Endothelial cell of umbilical vein (primary cell): ENCODE measurements around the gene GTF2H3. TPM values are rescaled to one million over a fixed set of nuclear protein-coding genes. Genes with fewer than 3 reads are reported as not detected.

Experiments used
- BruUV-seq: library from RNA; stranded (reverse); fragments of 400-500 nt; replicated peaks from 2 replicates; lab custom pipeline; 2021; lab: Mats Ljungman, UMichigan
- CTCF ChIA-PET: fragments of 300-600, 350-600 bp; sonication (Branson Sonifier 250); formaldehyde crosslinking; loops from one replicate; lab custom pipeline; 2021; ENCODE audit warnings: antibody characterized with exemption, inconsistent platforms; lab: Charles Lee
- POLR2A ChIA-PET: fragments of 300-600, 350-600 bp; sonication (Branson Sonifier 250); formaldehyde crosslinking; loops from one replicate; lab custom pipeline; 2021; ENCODE audit warnings: antibody characterized with exemption, inconsistent platforms; lab: Charles Lee
- DNase-seq: peaks from one replicate; pipeline ENCODE4 v3.0.0-alpha.2; 2011; ENCODE audit warnings: low read depth, low spot score
- FAIRE-seq: peaks from 2 replicates; lab custom pipeline; 2011; peaks lifted over from hg19 to GRCh38; lab: Jason Lieb, UNC
- H2AFZ ChIP-seq: 2 replicates; pipeline ENCODE4 v1.6.0; 2012; ENCODE audit warnings: low read depth, low read length, control low read depth, inconsistent platforms
- H3K27ac ChIP-seq: 2 replicates; pipeline ENCODE4 v1.5.1; 2011; ENCODE audit warnings: low read depth, mild to moderate bottlenecking, control low read depth, low read length, moderate library complexity; ENCODE audit not compliant: insufficient read depth
- H3K27me3 ChIP-seq, 2 experiments: 2 replicates each; pipeline versions ENCODE4 v1.6.0 to v1.6.1; 2011; ENCODE audit warnings: low read length in 2 of 2, mixed read lengths in 1 of 2; ENCODE audit not compliant: control insufficient read depth in 2 of 2, insufficient read depth in 2 of 2
- H3K36me3 ChIP-seq, 2 experiments: 2 replicates in 1 of 2; 3 replicates in 1 of 2; pipeline ENCODE4 v1.5.1; 2011; ENCODE audit warnings: low read length in 2 of 2, mild to moderate bottlenecking in 1 of 2, moderate library complexity in 1 of 2; ENCODE audit not compliant: control insufficient read depth in 2 of 2, insufficient read depth in 2 of 2; ENCODE audit errors: extremely low read depth in 1 of 2
- H3K4me1 ChIP-seq: 3 replicates; pipeline ENCODE4 v1.5.1; 2011; ENCODE audit warnings: mild to moderate bottlenecking, low read length; ENCODE audit not compliant: control insufficient read depth, insufficient read depth; ENCODE audit errors: extremely low read depth
- H3K4me2 ChIP-seq: 2 replicates; pipeline ENCODE4 v1.6.1; 2011; ENCODE audit warnings: low read length, control low read depth, mixed read lengths; ENCODE audit not compliant: insufficient read depth
- H3K4me3 ChIP-seq, 3 experiments: fragments of 200-600 bp in 1 of 3; sonication (generic), shearing (Covaris generic) in 1 of 3; replicated peaks in 1 of 3; 2 replicates each; pipeline ENCODE4 v1.5.1; 2011 to 2016; ENCODE audit warnings: control low read depth in 3 of 3, low read length in 3 of 3, mild to moderate bottlenecking in 2 of 3, inconsistent platforms in 1 of 3, low read depth in 1 of 3, moderate library complexity in 1 of 3; ENCODE audit not compliant: insufficient read depth in 1 of 3
- H3K79me2 ChIP-seq: 2 replicates; pipeline ENCODE4 v1.6.0; 2012; ENCODE audit warnings: low read length, inconsistent platforms; ENCODE audit not compliant: control insufficient read depth, insufficient read depth
- H3K9ac ChIP-seq: replicated peaks from 2 replicates; pipeline ENCODE3; 2011; ENCODE audit warnings: low read length, control low read depth; ENCODE audit not compliant: insufficient read depth; ENCODE audit errors: extremely low read depth
- H3K9me1 ChIP-seq: replicated peaks from 3 replicates; pipeline ENCODE4 v1.6.0; 2011; ENCODE audit warnings: mild to moderate bottlenecking, low read length; ENCODE audit not compliant: control insufficient read depth, insufficient read depth; ENCODE audit errors: extremely low read depth
- H3K9me3 ChIP-seq: replicated peaks from 2 replicates; pipeline ENCODE4 v1.5.1; 2012; ENCODE audit warnings: low read length, inconsistent platforms; ENCODE audit not compliant: control insufficient read depth, insufficient read depth
- H4K20me1 ChIP-seq: replicated peaks from 2 replicates; pipeline ENCODE3; 2011; ENCODE audit warnings: mild to moderate bottlenecking, low read length; ENCODE audit not compliant: control insufficient read depth, insufficient read depth; ENCODE audit errors: extremely low read depth
- EZH2 ChIP-seq: IDR thresholded peaks from 2 replicates; pipeline ENCODE4 v1.6.1; 2012; ENCODE audit warnings: borderline replicate concordance, low read depth, mild to moderate bottlenecking, moderate library complexity, low read length, inconsistent platforms; ENCODE audit not compliant: severe bottlenecking
- FOS ChIP-seq: IDR thresholded peaks from 2 replicates; pipeline ENCODE4 v1.6.1; 2011; ENCODE audit warnings: mild to moderate bottlenecking, low read length, moderate library complexity, borderline replicate concordance; ENCODE audit not compliant: insufficient read depth
- GATA2 ChIP-seq: IDR thresholded peaks from 2 replicates; pipeline ENCODE4 v1.7.0; 2011; ENCODE audit warnings: low read depth, mild to moderate bottlenecking, moderate library complexity, mixed read lengths, low read length; ENCODE audit not compliant: insufficient read length, insufficient read depth
- JUN ChIP-seq: IDR thresholded peaks from 2 replicates; pipeline ENCODE4 v1.6.1; 2011; ENCODE audit warnings: borderline replicate concordance, low read depth; ENCODE audit not compliant: insufficient read length, insufficient read depth
- MYC ChIP-seq: IDR thresholded peaks from one replicate; pipeline ENCODE4 v1.6.1; 2011; ENCODE audit warnings: mild to moderate bottlenecking, low read depth, low read length
- POLR2A ChIP-seq: IDR thresholded peaks from 2 replicates; pipeline ENCODE4 v1.6.1; 2012; ENCODE audit warnings: low read depth, mild to moderate bottlenecking, control low read depth, low read length
- POLR2AphosphoS5 ChIP-seq: IDR thresholded peaks from 2 replicates; pipeline ENCODE4 v1.6.1; 2012; ENCODE audit warnings: low read depth, mild to moderate bottlenecking, control low read depth, low read length, moderate library complexity; ENCODE audit not compliant: insufficient read depth
- dilution Hi-C: fragments of 300-500 bp; cut with MboI; formaldehyde crosslinking; loops from one replicate; pipeline ENCODE4 v1.15.0; 2019; ENCODE audit warnings: low sequenced_read_pairs; ENCODE audit not compliant: extremely low pct_ligation_motif_present
- intact Hi-C: fragments of 100-400 bp; cut with micrococcal nuclease; formaldehyde crosslinking; loops from one replicate; pipeline ENCODE4 v1.10.0; 2022
- polyA plus RNA-seq, 4 experiments: library from polyadenylated mRNA; depleted of rRNA in 3 of 4; stranded (reverse) in 3 of 4; unstranded in 1 of 4; fragments of >200 nt; gene quantifications; 2 replicates each; pipeline versions ENCODE4 v1.2.1 to v1.2.3, GENCODE V29; 2011 to 2012; ENCODE audit warnings: missing spikeins in 1 of 4
- total RNA-seq: library from RNA; stranded (reverse); gene quantifications from 2 replicates; pipeline ENCODE4 v1.2.3, GENCODE V29; 2021
- TF ChIP-seq, protein P1 (sequence below), 2 donors: IDR thresholded peaks; 1 replicate in 1 of 2; 2 replicates in 1 of 2; pipeline ENCODE4 v1.5.1; 2011; ENCODE audit warnings: low read length in 2 of 2, mild to moderate bottlenecking in 2 of 2, moderate library complexity in 2 of 2, control low read depth in 1 of 2, inconsistent platforms in 1 of 2, low read depth in 1 of 2; ENCODE audit not compliant: insufficient read depth in 1 of 2; ENCODE audit errors: extremely low read depth in 1 of 2
- TF ChIP-seq, protein P2 (sequence below): IDR thresholded peaks from 2 replicates; pipeline ENCODE4 v1.6.1; 2011; ENCODE audit not compliant: insufficient read depth, insufficient read length

Gene GTF2H3
- total and polyA plus RNA-seq, 2 donors (not counting 3 experiments of a cell fraction or from before 2014, with no cell fraction given): 17.8 to 31.3 TPM

GRCh38 chr12:123614531-123614930 is 19.1 kb upstream of the GTF2H3 start:
- FAIRE-seq (no peak), DNase-seq (no peak)
- Histone ChIP-seq H3K27me3 (no peaks in the 10 kb centered on the region), H3K27ac (no peak overlapping the region), H4K20me1 (no peaks in the 10 kb centered on the region), H2AFZ (no peak overlapping the region), H3K9me3 (no peaks in the 10 kb centered on the region), H3K79me2 (peaks cover 6% of the 10 kb centered on the region), H3K36me3 (peaks cover 29 to 40% of the 10 kb centered on the region in 2 experiments), H3K9me1 (no peaks in the 10 kb centered on the region), H3K4me1 (no peaks in the 10 kb centered on the region), H3K9ac (no peak overlapping the region), H3K4me2 (no peak overlapping the region), H3K4me3 (no peak overlapping the region)
- CTCF ChIA-PET: no interaction called here
- TF ChIP-seq POLR2A (no peak), FOS (no peak), JUN (no peak), EZH2 (no peak), GATA2 (no peak), POLR2AphosphoS5 (no peak), MYC (no peak)
- TF ChIP-seq, protein P1, sequence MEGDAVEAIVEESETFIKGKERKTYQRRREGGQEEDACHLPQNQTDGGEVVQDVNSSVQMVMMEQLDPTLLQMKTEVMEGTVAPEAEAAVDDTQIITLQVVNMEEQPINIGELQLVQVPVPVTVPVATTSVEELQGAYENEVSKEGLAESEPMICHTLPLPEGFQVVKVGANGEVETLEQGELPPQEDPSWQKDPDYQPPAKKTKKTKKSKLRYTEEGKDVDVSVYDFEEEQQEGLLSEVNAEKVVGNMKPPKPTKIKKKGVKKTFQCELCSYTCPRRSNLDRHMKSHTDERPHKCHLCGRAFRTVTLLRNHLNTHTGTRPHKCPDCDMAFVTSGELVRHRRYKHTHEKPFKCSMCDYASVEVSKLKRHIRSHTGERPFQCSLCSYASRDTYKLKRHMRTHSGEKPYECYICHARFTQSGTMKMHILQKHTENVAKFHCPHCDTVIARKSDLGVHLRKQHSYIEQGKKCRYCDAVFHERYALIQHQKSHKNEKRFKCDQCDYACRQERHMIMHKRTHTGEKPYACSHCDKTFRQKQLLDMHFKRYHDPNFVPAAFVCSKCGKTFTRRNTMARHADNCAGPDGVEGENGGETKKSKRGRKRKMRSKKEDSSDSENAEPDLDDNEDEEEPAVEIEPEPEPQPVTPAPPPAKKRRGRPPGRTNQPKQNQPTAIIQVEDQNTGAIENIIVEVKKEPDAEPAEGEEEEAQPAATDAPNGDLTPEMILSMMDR (IDR thresholded peaks at IDR 0.05; ENCODE audit: extremely low read depth in 1 of 2, insufficient read depth in 1 of 2, low read depth in 1 of 2, low read length in 2 of 2): no peak
- TF ChIP-seq, protein P2, sequence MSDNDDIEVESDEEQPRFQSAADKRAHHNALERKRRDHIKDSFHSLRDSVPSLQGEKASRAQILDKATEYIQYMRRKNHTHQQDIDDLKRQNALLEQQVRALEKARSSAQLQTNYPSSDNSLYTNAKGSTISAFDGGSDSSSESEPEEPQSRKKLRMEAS: no peak
- intact Hi-C loops (no loop called here), dilution Hi-C loops (loop anchor here (25.0 kb wide), 1 partner anchor 327 kb away; no protein-coding TSS in a partner anchor)
- no TSS peak for BruUV-seq
- POLR2A ChIA-PET: no interaction called here
